ENCODE data around the gene R3HDM4. TPM values are rescaled to one million over a fixed set of nuclear protein-coding genes. Genes with fewer than 3 reads are reported as not detected.

R3HDM4 gene
- total and polyA plus RNA-seq, 4 donors: 14.1 to 72.4 (median 20.2) TPM

DNA sequence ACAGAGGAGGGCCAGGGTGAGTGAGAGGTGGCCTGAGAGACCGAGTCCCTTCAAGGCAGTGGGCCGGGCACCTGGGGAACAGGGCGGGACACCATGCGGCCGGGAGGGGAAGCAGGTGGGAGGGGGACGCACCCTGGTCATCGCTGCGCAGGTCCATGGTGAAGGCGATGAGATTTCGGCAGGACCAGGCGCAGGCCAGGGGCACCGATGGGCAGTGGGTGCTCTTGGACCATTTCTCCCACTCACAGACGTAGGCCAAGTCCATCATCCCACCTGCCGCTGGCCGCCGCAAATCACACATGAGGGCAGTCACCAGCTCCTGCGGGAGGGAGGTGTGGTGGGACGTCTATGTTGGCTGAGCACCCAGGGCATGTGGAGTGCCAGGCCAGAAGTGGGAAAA is 22.2 kb downstream of the R3HDM4 start:
- Histone ChIP-seq H3K27ac (ENCODE audit: low read depth in 1 of 2, low read length in 2 of 2) (no peak overlapping the region), H3K36me3 (ENCODE audit: control insufficient read depth in 4 of 4, insufficient read depth in 3 of 4, low read depth in 1 of 4, low read length in 3 of 4) (peaks cover 0 to 32% (median 12%) of the 10 kb centered on the region in 4 donors)
- no peak for DNase-seq (ENCODE audit: low spot score)

DNA sequence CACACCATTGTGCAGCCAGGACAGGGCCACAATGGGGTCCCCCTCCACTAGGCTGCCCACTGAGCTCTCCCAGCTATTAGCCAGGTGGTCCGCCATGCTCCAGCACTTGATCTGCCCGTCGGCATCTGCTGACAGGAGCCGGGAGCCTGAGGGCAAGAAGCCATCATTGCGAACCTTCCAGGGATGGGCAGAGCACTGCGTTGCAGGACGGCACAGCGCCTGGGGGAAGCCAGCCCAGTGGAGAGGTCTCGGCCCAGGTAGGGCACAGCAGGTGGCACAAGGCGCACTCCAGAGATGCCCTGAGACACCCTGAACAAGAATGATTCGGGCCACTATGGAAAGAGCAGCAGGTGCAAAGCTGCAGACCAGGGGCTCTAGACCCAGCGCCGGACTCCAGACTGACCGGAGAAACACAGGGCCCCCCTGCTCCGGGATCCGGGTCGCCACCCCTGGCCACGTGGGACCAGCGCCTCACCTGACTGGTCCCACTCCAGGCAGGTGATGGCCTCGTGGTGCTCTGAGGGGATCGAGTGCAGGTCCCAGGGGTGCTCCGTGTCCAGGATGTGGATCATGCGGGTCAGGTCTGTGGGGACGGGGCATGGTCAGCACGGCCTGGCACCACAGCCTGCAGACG is 23.2 kb downstream of the R3HDM4 start:
- Histone ChIP-seq H3K27ac (ENCODE audit: low read depth in 1 of 2, low read length in 2 of 2) (no peak overlapping the region), H3K36me3 (ENCODE audit: control insufficient read depth in 4 of 4, insufficient read depth in 3 of 4, low read depth in 1 of 4, low read length in 3 of 4) (peaks cover 0 to 37% (median 17%) of the 10 kb centered on the region in 4 donors), H3K4me3 (ENCODE audit: low read depth in 1 of 3, low read length in 3 of 3) (no peak overlapping the region), H3K4me1 (ENCODE audit: control insufficient read depth in 4 of 4, insufficient read depth in 4 of 4, low read length in 3 of 4) (peaks cover 0 to 7% (median 4%) of the 10 kb centered on the region in 4 donors), H3K9me3 (ENCODE audit: control insufficient read depth in 4 of 4, low read length in 3 of 4) (no peaks in the 10 kb centered on the region), H3K9ac (ENCODE audit: low read depth in 1 of 2, low read length in 2 of 2) (no peak overlapping the region), H3K27me3 (ENCODE audit: control insufficient read depth in 4 of 4, insufficient read depth in 4 of 4, low read length in 3 of 4) (no peaks in the 10 kb centered on the region)
- 96% methylated on average over 26 of the region's 26 CpGs for WGBS
- DNase-seq (ENCODE audit: low spot score): no peak
- TF ChIP-seq HNF4A (conservative IDR thresholded peaks at IDR 0.05): no peak

More for the DNA sequence above, 22.2 kb downstream of the R3HDM4 start:
- WGBS: 92% methylated on average over 18 of the region's 18 CpGs
- H3K9me3 ChIP-seq (ENCODE audit: control insufficient read depth in 4 of 4, low read length in 3 of 4): no peaks in the 10 kb centered on the region
- no peaks in the 10 kb centered on the region for H3K27me3 ChIP-seq (ENCODE audit: control insufficient read depth in 4 of 4, insufficient read depth in 4 of 4, low read length in 3 of 4)
- peaks cover 0 to 7% (median 4%) of the 10 kb centered on the region in 4 donors for H3K4me1 ChIP-seq (ENCODE audit: control insufficient read depth in 4 of 4, insufficient read depth in 4 of 4, low read length in 3 of 4)
- no peak overlapping the region for H3K9ac ChIP-seq (ENCODE audit: low read depth in 1 of 2, low read length in 2 of 2)
- no peak overlapping the region for H3K4me3 ChIP-seq (ENCODE audit: low read depth in 1 of 3, low read length in 3 of 3)
- TF ChIP-seq TAF1 (conservative IDR thresholded peaks at IDR 0.05) (no peak), JUND (IDR thresholded peaks at IDR 0.05) (no peak), GABPA (IDR thresholded peaks at IDR 0.05 in 1 of 2, conservative IDR thresholded peaks at IDR 0.05 in 1 of 2) (no peak), RAD21 (IDR thresholded peaks at IDR 0.05) (no peak)

DNA sequence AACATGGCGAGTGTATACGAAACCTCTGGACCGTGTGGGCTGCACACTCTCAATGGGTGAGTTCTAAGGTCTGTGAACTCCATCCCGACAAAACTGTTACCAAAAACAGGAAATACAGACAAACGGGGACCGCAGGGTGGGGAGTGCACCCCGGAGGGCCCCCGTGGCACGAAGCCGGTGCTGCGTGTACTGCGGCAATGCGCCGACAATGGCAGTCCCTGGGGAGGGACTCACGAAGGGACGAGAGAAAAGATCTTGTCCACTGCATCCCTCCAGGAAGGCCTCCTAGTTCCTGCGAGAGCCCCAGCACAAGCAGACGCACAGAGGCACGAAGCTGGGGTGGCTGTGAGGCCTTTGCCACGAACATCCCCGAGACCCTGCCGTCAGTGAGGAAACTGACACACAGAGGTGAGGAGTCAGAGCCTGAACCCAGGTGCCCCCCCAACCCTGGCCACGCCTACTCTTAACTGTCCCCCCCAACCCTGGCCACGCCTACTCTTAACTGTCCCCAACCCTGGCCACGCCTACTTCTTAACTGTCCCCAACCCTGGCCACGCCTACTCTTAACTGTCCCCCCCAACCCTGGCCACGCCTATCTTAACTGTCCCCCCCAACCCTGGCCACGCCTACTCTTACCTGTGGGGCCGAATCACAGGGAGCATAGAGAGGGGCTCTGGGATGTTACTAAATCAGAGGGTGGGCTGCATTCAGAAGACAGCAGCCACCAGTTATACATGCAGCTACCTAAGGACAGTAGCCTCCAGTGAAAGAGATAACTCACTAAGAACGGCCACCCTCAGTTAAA is 24.2 kb downstream of the R3HDM4 start:
- peaks cover 0 to 7% (median 4%) of the 10 kb centered on the region in 4 donors for H3K4me1 ChIP-seq (ENCODE audit: control insufficient read depth in 4 of 4, insufficient read depth in 4 of 4, low read length in 3 of 4)
- 92% methylated on average over 30 of the region's 30 CpGs for WGBS
- no peak overlapping the region for H3K27ac ChIP-seq (ENCODE audit: low read depth in 1 of 2, low read length in 2 of 2)
- no peaks in the 10 kb centered on the region for H3K27me3 ChIP-seq (ENCODE audit: control insufficient read depth in 4 of 4, insufficient read depth in 4 of 4, low read length in 3 of 4)
- DNase-seq (ENCODE audit: low spot score): no peak
- H3K4me3 ChIP-seq (ENCODE audit: low read depth in 1 of 3, low read length in 3 of 3): no peak overlapping the region
- no peaks in the 10 kb centered on the region for H3K9me3 ChIP-seq (ENCODE audit: control insufficient read depth in 4 of 4, low read length in 3 of 4)
- no peak for TF ChIP-seq EGR1 (IDR thresholded peaks at IDR 0.05; ENCODE audit: low read depth in 2 of 2)
- TF ChIP-seq, protein P1, sequence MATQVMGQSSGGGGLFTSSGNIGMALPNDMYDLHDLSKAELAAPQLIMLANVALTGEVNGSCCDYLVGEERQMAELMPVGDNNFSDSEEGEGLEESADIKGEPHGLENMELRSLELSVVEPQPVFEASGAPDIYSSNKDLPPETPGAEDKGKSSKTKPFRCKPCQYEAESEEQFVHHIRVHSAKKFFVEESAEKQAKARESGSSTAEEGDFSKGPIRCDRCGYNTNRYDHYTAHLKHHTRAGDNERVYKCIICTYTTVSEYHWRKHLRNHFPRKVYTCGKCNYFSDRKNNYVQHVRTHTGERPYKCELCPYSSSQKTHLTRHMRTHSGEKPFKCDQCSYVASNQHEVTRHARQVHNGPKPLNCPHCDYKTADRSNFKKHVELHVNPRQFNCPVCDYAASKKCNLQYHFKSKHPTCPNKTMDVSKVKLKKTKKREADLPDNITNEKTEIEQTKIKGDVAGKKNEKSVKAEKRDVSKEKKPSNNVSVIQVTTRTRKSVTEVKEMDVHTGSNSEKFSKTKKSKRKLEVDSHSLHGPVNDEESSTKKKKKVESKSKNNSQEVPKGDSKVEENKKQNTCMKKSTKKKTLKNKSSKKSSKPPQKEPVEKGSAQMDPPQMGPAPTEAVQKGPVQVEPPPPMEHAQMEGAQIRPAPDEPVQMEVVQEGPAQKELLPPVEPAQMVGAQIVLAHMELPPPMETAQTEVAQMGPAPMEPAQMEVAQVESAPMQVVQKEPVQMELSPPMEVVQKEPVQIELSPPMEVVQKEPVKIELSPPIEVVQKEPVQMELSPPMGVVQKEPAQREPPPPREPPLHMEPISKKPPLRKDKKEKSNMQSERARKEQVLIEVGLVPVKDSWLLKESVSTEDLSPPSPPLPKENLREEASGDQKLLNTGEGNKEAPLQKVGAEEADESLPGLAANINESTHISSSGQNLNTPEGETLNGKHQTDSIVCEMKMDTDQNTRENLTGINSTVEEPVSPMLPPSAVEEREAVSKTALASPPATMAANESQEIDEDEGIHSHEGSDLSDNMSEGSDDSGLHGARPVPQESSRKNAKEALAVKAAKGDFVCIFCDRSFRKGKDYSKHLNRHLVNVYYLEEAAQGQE (IDR thresholded peaks at IDR 0.05): no peak
- peaks cover 0 to 45% (median 20%) of the 10 kb centered on the region in 4 donors for H3K36me3 ChIP-seq (ENCODE audit: control insufficient read depth in 4 of 4, insufficient read depth in 3 of 4, low read depth in 1 of 4, low read length in 3 of 4)
- no peak overlapping the region for H3K9ac ChIP-seq (ENCODE audit: low read depth in 1 of 2, low read length in 2 of 2)

Data from liver (tissue), 9 donors.